ENCODE measurements around the gene TM7SF3. TPM values are rescaled to one million over a fixed set of nuclear protein-coding genes. Genes with fewer than 3 reads are reported as not detected.

Gene TM7SF3
- total RNA-seq, 1 donor from 2014 or later: 75.8 TPM

Other genes with a start within 250 kb of the TM7SF3 start
- gene ITPR2, start 181.2 kb downstream of the TM7SF3 start, total RNA-seq: 31.0 TPM
- gene INTS13, start 76.4 kb downstream of the TM7SF3 start, total RNA-seq: 29.0 TPM
- 52.4 TPM for gene FGFR1OP2, start 75.9 kb downstream of the TM7SF3 start, total RNA-seq
- 151 TPM for gene MED21, start 8.2 kb upstream of the TM7SF3 start, total RNA-seq
- not detected for gene C12orf71, start 68.2 kb upstream of the TM7SF3 start, total RNA-seq
- gene STK38L, start 229.9 kb upstream of the TM7SF3 start, total RNA-seq: 23.1 TPM

All from occipital lobe (tissue), 1 donor.